GM19463 (cell line): ENCODE results near the gene KCNV2.
A peak's percentile ranks its signal among the peaks of the same experiment; 100 is the strongest.

ENCODE experiments used
- ATAC-seq: cut with Tn5 transposase; IDR thresholded peaks from one replicate; pipeline ENCODE4 v1.9.1; 2021; ENCODE audit warnings: mild to moderate bottlenecking, moderate library complexity; ENCODE audit not compliant: unreplicated experiment

Gene KCNV2

GRCh38 chr9:2758162-2758897 lies 41.0 kb downstream of the KCNV2 start:
- no peak for ATAC-seq

GRCh38 chr9:2758898-2759510 lies 41.7 kb downstream of the KCNV2 start:
- no peak for ATAC-seq

- ATAC-seq = peak; percentile 48
These were observed 44.1 kb downstream of the KCNV2 start for GRCh38 chr9:2761424-2761823.

- ATAC-seq = peak; percentile 54
These were observed 47.0 kb downstream of the KCNV2 start for GRCh38 chr9:2764353-2764752.

- ATAC-seq = no peak
These were observed 48.1 kb downstream of the KCNV2 start for GRCh38 chr9:2765250-2765880.

- ATAC-seq = no peak
These were observed 50.7 kb downstream of the KCNV2 start for GRCh38 chr9:2767800-2768677.

GRCh38 chr9:2771087-2771486 lies 53.8 kb downstream of the KCNV2 start:
- ATAC-seq = no peak

GRCh38 chr9:2771661-2772060 lies 54.4 kb downstream of the KCNV2 start:
- no peak for ATAC-seq

- ATAC-seq = no peak
These were observed 60.1 kb downstream of the KCNV2 start for GRCh38 chr9:2777454-2777853.

- no peak for ATAC-seq
These were observed 61.5 kb downstream of the KCNV2 start for GRCh38 chr9:2778816-2779215.
